GM18520 (cell line): ENCODE data around the gene ACSS1.
"Not testable (repeated sequence)": the region's sequence is repeated elsewhere in the genome, so short reads cannot be mapped to it uniquely, and the experiment has no call there.

ENCODE experiments used
- ATAC-seq: cut with Tn5 transposase; IDR thresholded peaks from one replicate; pipeline ENCODE4 v1.9.1; 2021; ENCODE audit not compliant: unreplicated experiment

The ACSS1 gene

GRCh38 chr20:25013478-25014380, 44.2 kb downstream of the ACSS1 start:
- no peak for ATAC-seq

GRCh38 chr20:25012616-25013189, 45.2 kb downstream of the ACSS1 start:
- no peak for ATAC-seq

GRCh38 chr20:25011831-25012241, 46.1 kb downstream of the ACSS1 start:
- ATAC-seq: no peak

GRCh38 chr20:25011261-25011660, 46.7 kb downstream of the ACSS1 start:
- ATAC-seq: no peak

GRCh38 chr20:25009218-25010145, 48.5 kb downstream of the ACSS1 start:
- ATAC-seq: no peak

- no peak for ATAC-seq
Observed at GRCh38 chr20:25008388-25009217, 49.3 kb downstream of the ACSS1 start.

- no peak for ATAC-seq
Observed at GRCh38 chr20:25007491-25008305, 50.2 kb downstream of the ACSS1 start.

- no peak for ATAC-seq
Observed at GRCh38 chr20:25006431-25007167, 51.3 kb downstream of the ACSS1 start.

GRCh38 chr20:25005661-25006060, 52.3 kb downstream of the ACSS1 start:
- no peak for ATAC-seq

GRCh38 chr20:25005220-25005619, 52.7 kb downstream of the ACSS1 start:
- ATAC-seq: no peak

GRCh38 chr20:25003002-25003401, 54.9 kb downstream of the ACSS1 start:
- ATAC-seq: no peak

GRCh38 chr20:25001323-25001722, 56.6 kb downstream of the ACSS1 start:
- not testable (repeated sequence) for ATAC-seq

- no peak for ATAC-seq
Observed at GRCh38 chr20:25000268-25000801, 57.6 kb downstream of the ACSS1 start.

GRCh38 chr20:24999568-24999967, 58.4 kb downstream of the ACSS1 start:
- no peak for ATAC-seq

GRCh38 chr20:24998631-24999445, 59.1 kb downstream of the ACSS1 start:
- ATAC-seq: no peak

GRCh38 chr20:24998121-24998520, 59.8 kb downstream of the ACSS1 start:
- ATAC-seq: no peak

- ATAC-seq: no peak
Observed at GRCh38 chr20:24996449-24997377, 61.2 kb downstream of the ACSS1 start.
